Liver (tissue), 9 donors: ENCODE measurements around the gene ARHGAP10. TPM values are rescaled to one million over a fixed set of nuclear protein-coding genes. Genes with fewer than 3 reads are reported as not detected.

Source experiments
- DNase-seq: peaks from one replicate; pipeline ENCODE4 v3.0.0-alpha.2; 2017; ENCODE audit warnings: low spot score
- H3K27ac ChIP-seq, 2 donors: one replicate each; pipeline ENCODE4 v1.7.0; 2013; ENCODE audit warnings: inconsistent platforms in 2 of 2, low read length in 2 of 2, control low read depth in 1 of 2, low read depth in 1 of 2, mild to moderate bottlenecking in 1 of 2
- H3K27me3 ChIP-seq, 4 donors: one replicate each; pipeline versions ENCODE4 v1.6.1 to v1.7.0; 2013; ENCODE audit warnings: low read length in 3 of 4, inconsistent platforms in 1 of 4, mild to moderate bottlenecking in 1 of 4, moderate library complexity in 1 of 4; ENCODE audit not compliant: control insufficient read depth in 4 of 4, insufficient read depth in 4 of 4
- H3K36me3 ChIP-seq, 4 donors: one replicate each; pipeline versions ENCODE4 v1.6.1 to v1.7.0; 2013; ENCODE audit warnings: low read length in 3 of 4, mild to moderate bottlenecking in 3 of 4, low read depth in 1 of 4, moderate library complexity in 1 of 4; ENCODE audit not compliant: control insufficient read depth in 4 of 4, insufficient read depth in 3 of 4
- H3K4me1 ChIP-seq, 4 donors: one replicate each; pipeline versions ENCODE4 v1.6.1 to v1.7.0; 2013; ENCODE audit warnings: low read length in 3 of 4, mild to moderate bottlenecking in 3 of 4, moderate library complexity in 1 of 4; ENCODE audit not compliant: control insufficient read depth in 4 of 4, insufficient read depth in 4 of 4
- H3K4me3 ChIP-seq, 3 donors: one replicate each; pipeline versions ENCODE4 v1.6.1 to v1.7.0; 2013; ENCODE audit warnings: low read length in 3 of 3, control low read depth in 1 of 3, low read depth in 1 of 3, mild to moderate bottlenecking in 1 of 3
- H3K9ac ChIP-seq, 2 donors: one replicate each; pipeline ENCODE4 v1.7.0; 2013; ENCODE audit warnings: low read length in 2 of 2, mild to moderate bottlenecking in 2 of 2, moderate library complexity in 2 of 2, control low read depth in 1 of 2, low read depth in 1 of 2
- H3K9me3 ChIP-seq, 4 donors: one replicate each; pipeline versions ENCODE4 v1.6.1 to v1.7.0; 2013; ENCODE audit warnings: low read length in 3 of 4; ENCODE audit not compliant: control insufficient read depth in 4 of 4
- EGR1 ChIP-seq, 2 donors: IDR thresholded peaks; 2 replicates each; pipeline ENCODE4 v1.6.1; 2016 to 2018; ENCODE audit warnings: antibody characterized with exemption in 2 of 2, low read depth in 2 of 2
- FOXA2 ChIP-seq: IDR thresholded peaks from 2 replicates; pipeline ENCODE4 v1.6.1; 2016; ENCODE audit warnings: antibody characterized with exemption
- HNF4G ChIP-seq: IDR thresholded peaks from 2 replicates; pipeline ENCODE4 v1.6.1; 2016; ENCODE audit warnings: antibody characterized with exemption
- JUND ChIP-seq, 2 donors: IDR thresholded peaks; 2 replicates each; pipeline ENCODE4 v1.6.1; 2016; ENCODE audit warnings: antibody characterized with exemption in 2 of 2
- SP1 ChIP-seq: IDR thresholded peaks from 2 replicates; pipeline ENCODE4 v1.6.1; 2018; ENCODE audit warnings: antibody characterized with exemption, mild to moderate bottlenecking
- TAF1 ChIP-seq: conservative IDR thresholded peaks from 2 replicates; pipeline ENCODE4 v1.6.1; 2016; ENCODE audit warnings: antibody characterized with exemption, mild to moderate bottlenecking
- YY1 ChIP-seq: IDR thresholded peaks from 2 replicates; pipeline ENCODE4 v1.6.1; 2016; ENCODE audit warnings: antibody characterized with exemption, mild to moderate bottlenecking
- WGBS: extraction: QIAGEN DNeasy Blood & Tissue Kit; methylation state at CpG from one replicate; pipeline ENCODE4 v1.1.7; 2013; 5-methylcytosine and 5-hydroxymethylcytosine counted together
- polyA plus RNA-seq, 2 donors: library from polyadenylated mRNA; stranded (reverse) in 1 of 2; unstranded in 1 of 2; fragments of 200-250 nt in 1 of 2; fragments of >200 nt in 1 of 2; fragmentation: Nextera tagmentation in 1 of 2; extraction: Ambion mirVana in 1 of 2; gene quantifications; one replicate each; pipeline versions ENCODE4 v1.2.1 to v1.2.3, GENCODE V29; 2013 to 2015
- total RNA-seq, 2 donors: library from RNA; depleted of rRNA; stranded (reverse); fragments of >200 nt; gene quantifications; one replicate each; pipeline ENCODE4 v1.2.3, GENCODE V29; 2014
- TF ChIP-seq, protein P1 (sequence below): IDR thresholded peaks from 2 replicates; pipeline ENCODE4 v1.6.1; 2016; ENCODE audit warnings: antibody characterized with exemption
- TF ChIP-seq, protein P2 (sequence below): IDR thresholded peaks from 2 replicates; pipeline ENCODE4 v1.6.1; 2016; ENCODE audit warnings: antibody characterized with exemption
- TF ChIP-seq, protein P3 (sequence below): IDR thresholded peaks from 2 replicates; pipeline ENCODE4 v1.6.1; 2016; ENCODE audit warnings: antibody characterized with exemption, mild to moderate bottlenecking
- TF ChIP-seq, protein P4 (sequence below): IDR thresholded peaks from 2 replicates; pipeline ENCODE4 v1.6.1; 2016; ENCODE audit warnings: antibody characterized with exemption
- donor health status: healthy.
- donor health status: healthy.
- donor health status: healthy.
- donor health status: healthy.
- donor health status: healthy.

Gene ARHGAP10
- total and polyA plus RNA-seq, 4 donors, result 1.5 to 13.0 (median 4.3) TPM

DNA sequence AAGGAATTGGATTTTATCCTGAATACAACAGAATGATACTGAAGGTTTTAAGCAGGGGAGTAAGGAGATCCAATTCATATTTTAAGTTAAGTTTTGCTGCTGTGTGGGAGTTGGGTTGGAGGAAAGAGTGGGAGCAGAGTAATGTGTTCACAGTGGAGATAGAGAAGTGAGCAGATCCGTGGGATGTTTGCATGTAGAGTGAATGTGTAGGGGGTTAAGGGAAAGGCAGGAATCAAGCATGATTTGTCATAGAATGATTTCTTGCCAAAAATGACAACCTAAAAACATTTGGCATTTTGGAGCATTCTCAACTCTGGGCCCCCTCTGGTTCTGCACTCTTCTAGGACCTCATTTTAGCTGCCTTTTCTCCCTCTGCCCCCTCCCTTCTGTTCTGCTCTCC is 76.6 kb downstream of the ARHGAP10 start:
- Histone ChIP-seq H3K9me3 (no peaks in the 10 kb centered on the region), H3K27ac (no peak overlapping the region), H3K4me3 (no peak overlapping the region), H3K36me3 (no peaks in the 10 kb centered on the region), H3K27me3 (no peaks in the 10 kb centered on the region), H3K9ac (no peak overlapping the region), H3K4me1 (no peaks in the 10 kb centered on the region)
- WGBS, result 50% methylated on average over 1 of the region's 1 CpG
- no peak for DNase-seq
- TF ChIP-seq FOXA2 (no peak), HNF4G (no peak), SP1 (no peak), EGR1 (IDR thresholded peaks at IDR 0.05; ENCODE audit: low read depth in 2 of 2) (no peak), TAF1 (no peak), JUND (IDR thresholded peaks at IDR 0.05) (no peak), YY1 (no peak)
- TF ChIP-seq, protein P1, sequence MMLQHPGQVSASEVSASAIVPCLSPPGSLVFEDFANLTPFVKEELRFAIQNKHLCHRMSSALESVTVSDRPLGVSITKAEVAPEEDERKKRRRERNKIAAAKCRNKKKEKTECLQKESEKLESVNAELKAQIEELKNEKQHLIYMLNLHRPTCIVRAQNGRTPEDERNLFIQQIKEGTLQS, result no peak
- TF ChIP-seq, protein P2, sequence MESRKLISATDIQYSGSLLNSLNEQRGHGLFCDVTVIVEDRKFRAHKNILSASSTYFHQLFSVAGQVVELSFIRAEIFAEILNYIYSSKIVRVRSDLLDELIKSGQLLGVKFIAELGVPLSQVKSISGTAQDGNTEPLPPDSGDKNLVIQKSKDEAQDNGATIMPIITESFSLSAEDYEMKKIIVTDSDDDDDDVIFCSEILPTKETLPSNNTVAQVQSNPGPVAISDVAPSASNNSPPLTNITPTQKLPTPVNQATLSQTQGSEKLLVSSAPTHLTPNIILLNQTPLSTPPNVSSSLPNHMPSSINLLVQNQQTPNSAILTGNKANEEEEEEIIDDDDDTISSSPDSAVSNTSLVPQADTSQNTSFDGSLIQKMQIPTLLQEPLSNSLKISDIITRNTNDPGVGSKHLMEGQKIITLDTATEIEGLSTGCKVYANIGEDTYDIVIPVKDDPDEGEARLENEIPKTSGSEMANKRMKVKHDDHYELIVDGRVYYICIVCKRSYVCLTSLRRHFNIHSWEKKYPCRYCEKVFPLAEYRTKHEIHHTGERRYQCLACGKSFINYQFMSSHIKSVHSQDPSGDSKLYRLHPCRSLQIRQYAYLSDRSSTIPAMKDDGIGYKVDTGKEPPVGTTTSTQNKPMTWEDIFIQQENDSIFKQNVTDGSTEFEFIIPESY, result no peak
- TF ChIP-seq, protein P3, sequence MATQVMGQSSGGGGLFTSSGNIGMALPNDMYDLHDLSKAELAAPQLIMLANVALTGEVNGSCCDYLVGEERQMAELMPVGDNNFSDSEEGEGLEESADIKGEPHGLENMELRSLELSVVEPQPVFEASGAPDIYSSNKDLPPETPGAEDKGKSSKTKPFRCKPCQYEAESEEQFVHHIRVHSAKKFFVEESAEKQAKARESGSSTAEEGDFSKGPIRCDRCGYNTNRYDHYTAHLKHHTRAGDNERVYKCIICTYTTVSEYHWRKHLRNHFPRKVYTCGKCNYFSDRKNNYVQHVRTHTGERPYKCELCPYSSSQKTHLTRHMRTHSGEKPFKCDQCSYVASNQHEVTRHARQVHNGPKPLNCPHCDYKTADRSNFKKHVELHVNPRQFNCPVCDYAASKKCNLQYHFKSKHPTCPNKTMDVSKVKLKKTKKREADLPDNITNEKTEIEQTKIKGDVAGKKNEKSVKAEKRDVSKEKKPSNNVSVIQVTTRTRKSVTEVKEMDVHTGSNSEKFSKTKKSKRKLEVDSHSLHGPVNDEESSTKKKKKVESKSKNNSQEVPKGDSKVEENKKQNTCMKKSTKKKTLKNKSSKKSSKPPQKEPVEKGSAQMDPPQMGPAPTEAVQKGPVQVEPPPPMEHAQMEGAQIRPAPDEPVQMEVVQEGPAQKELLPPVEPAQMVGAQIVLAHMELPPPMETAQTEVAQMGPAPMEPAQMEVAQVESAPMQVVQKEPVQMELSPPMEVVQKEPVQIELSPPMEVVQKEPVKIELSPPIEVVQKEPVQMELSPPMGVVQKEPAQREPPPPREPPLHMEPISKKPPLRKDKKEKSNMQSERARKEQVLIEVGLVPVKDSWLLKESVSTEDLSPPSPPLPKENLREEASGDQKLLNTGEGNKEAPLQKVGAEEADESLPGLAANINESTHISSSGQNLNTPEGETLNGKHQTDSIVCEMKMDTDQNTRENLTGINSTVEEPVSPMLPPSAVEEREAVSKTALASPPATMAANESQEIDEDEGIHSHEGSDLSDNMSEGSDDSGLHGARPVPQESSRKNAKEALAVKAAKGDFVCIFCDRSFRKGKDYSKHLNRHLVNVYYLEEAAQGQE, result no peak
- TF ChIP-seq, protein P4, sequence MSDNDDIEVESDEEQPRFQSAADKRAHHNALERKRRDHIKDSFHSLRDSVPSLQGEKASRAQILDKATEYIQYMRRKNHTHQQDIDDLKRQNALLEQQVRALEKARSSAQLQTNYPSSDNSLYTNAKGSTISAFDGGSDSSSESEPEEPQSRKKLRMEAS, result no peak

DNA sequence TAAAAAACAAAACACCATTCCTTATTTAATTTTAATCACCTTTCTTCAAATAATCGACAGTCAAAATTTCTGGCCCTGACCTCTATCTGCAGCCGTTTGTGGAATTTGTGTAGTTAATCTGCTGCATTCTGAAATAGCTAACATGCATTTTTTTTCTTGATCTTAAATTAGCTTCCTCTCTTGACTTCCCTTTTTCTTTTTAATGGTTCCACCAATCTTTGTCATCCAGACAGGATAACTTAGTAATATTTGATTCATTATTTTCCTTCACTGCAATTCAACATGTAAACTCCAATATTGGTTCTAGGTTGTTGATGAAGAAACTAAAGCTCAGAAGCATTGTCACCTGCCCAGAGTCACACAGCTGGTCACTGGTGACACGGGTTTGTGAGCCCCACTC is 77.3 kb downstream of the ARHGAP10 start:
- DNase-seq, result no peak
- Histone ChIP-seq H3K27ac (no peak overlapping the region), H3K27me3 (no peaks in the 10 kb centered on the region), H3K9ac (no peak overlapping the region), H3K4me3 (no peak overlapping the region), H3K4me1 (no peaks in the 10 kb centered on the region), H3K9me3 (no peaks in the 10 kb centered on the region), H3K36me3 (no peaks in the 10 kb centered on the region)
- TF ChIP-seq, protein P2, result no peak
- TF ChIP-seq JUND (IDR thresholded peaks at IDR 0.05) (no peak), YY1 (no peak)
- TF ChIP-seq, protein P1, result no peak
- 68% methylated on average over 3 of the region's 3 CpGs for WGBS
